OCI-LY3 (cell line): ENCODE results near the gene CTNNA3.

ENCODE experiments used
- H2AFZ ChIP-seq: fragments of 200-600, 300-600 bp; shearing (Covaris generic); 2 replicates; pipeline ENCODE4 v1.6.0; 2014; ENCODE audit warnings: antibody characterized with exemption, low read depth, low read length
- H3K27ac ChIP-seq: fragments of 200-600, 300-600 bp; sonication (generic); 2 replicates; pipeline ENCODE4 v1.5.1; 2014; ENCODE audit warnings: mild to moderate bottlenecking, low read length, moderate library complexity, mixed read lengths
- H3K27me3 ChIP-seq: fragments of 200-600, 300-600 bp; sonication (generic); 2 replicates; pipeline ENCODE4 v1.6.1; 2014; ENCODE audit warnings: low read depth, low read length, mixed read lengths
- H3K36me3 ChIP-seq: fragments of 200-600, 300-600 bp; sonication (generic); replicated peaks from 2 replicates; pipeline ENCODE3; 2014; ENCODE audit warnings: low read depth, low read length, mixed read lengths
- H3K4me1 ChIP-seq: fragments of 300-600, 200-600 bp; sonication (generic); 2 replicates; pipeline ENCODE4 v1.6.1; 2014; ENCODE audit warnings: low read length, mixed read lengths
- H3K4me2 ChIP-seq: fragments of 200-600, 300-600 bp; sonication (generic); 2 replicates; pipeline ENCODE4 v1.6.1; 2014; ENCODE audit warnings: low read length, mixed read lengths
- H3K4me3 ChIP-seq: fragments of 300-600, 200-600 bp; sonication (generic); 2 replicates; pipeline ENCODE4 v1.5.1; 2014; ENCODE audit warnings: antibody characterized with exemption, mild to moderate bottlenecking, low read length, moderate library complexity
- H3K79me2 ChIP-seq: fragments of 300-600, 200-600 bp; shearing (Covaris generic); 2 replicates; pipeline ENCODE4 v1.6.1; 2014; ENCODE audit warnings: mild to moderate bottlenecking, low read length, mixed read lengths
- H3K9ac ChIP-seq: fragments of 300-600, 200-600 bp; shearing (Covaris generic); 2 replicates; pipeline ENCODE4 v1.6.0; 2014; ENCODE audit warnings: mild to moderate bottlenecking, low read length, moderate library complexity
- H3K9me3 ChIP-seq: fragments of 200-600, 300-600 bp; shearing (Covaris generic); 2 replicates; pipeline ENCODE4 v1.6.1; 2014; ENCODE audit warnings: low read length, mixed read lengths; ENCODE audit not compliant: insufficient read depth
- H4K20me1 ChIP-seq: fragments of 200-600, 300-600 bp; sonication (generic); 2 replicates; pipeline ENCODE4 v1.6.1; 2016; ENCODE audit warnings: low read length, mixed read lengths; ENCODE audit not compliant: insufficient read depth
- EZH2phosphoT487 ChIP-seq: fragments of 200-600 bp; shearing (Covaris generic); IDR thresholded peaks from 2 replicates; pipeline ENCODE4 v1.6.1; 2018; ENCODE audit warnings: antibody characterized with exemption, mixed run types, low read depth
- TF ChIP-seq, protein P1 (sequence below): fragments of 200-600, 300-600 bp; sonication (generic); IDR thresholded peaks from 2 replicates; pipeline ENCODE4 v1.5.1; 2014; ENCODE audit warnings: antibody characterized with exemption, low read length, low read depth

Gene CTNNA3

DNA sequence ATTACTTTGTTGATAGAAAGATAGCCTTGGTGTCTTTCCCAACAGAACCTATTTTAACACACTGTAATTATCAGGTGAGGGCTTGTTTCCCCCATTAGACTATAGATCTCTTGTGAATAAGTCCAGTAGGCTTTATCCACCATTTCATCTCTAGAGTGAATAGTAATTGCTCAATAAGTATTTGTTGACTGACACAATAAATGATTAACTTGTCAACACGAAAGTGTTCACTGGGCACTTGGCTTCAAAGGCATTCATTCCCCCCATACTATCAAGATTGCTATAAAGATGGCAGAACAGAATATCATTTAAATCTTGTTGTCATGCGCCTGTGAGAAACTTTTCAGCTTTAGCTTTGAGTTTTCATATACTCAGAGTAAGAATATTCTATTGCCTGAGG, 1194.6 kb downstream of the CTNNA3 start:
- Histone ChIP-seq H2AFZ (no peak overlapping the region), H3K9me3 (no peaks in the 10 kb centered on the region), H4K20me1 (no peaks in the 10 kb centered on the region), H3K4me3 (no peak overlapping the region), H3K36me3 (no peaks in the 10 kb centered on the region), H3K4me1 (no peaks in the 10 kb centered on the region), H3K27ac (no peak overlapping the region), H3K4me2 (no peak overlapping the region), H3K9ac (no peak overlapping the region), H3K27me3 (no peaks in the 10 kb centered on the region), H3K79me2 (no peaks in the 10 kb centered on the region)
- TF ChIP-seq, protein P1, sequence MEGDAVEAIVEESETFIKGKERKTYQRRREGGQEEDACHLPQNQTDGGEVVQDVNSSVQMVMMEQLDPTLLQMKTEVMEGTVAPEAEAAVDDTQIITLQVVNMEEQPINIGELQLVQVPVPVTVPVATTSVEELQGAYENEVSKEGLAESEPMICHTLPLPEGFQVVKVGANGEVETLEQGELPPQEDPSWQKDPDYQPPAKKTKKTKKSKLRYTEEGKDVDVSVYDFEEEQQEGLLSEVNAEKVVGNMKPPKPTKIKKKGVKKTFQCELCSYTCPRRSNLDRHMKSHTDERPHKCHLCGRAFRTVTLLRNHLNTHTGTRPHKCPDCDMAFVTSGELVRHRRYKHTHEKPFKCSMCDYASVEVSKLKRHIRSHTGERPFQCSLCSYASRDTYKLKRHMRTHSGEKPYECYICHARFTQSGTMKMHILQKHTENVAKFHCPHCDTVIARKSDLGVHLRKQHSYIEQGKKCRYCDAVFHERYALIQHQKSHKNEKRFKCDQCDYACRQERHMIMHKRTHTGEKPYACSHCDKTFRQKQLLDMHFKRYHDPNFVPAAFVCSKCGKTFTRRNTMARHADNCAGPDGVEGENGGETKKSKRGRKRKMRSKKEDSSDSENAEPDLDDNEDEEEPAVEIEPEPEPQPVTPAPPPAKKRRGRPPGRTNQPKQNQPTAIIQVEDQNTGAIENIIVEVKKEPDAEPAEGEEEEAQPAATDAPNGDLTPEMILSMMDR: no peak
- no peak for TF ChIP-seq EZH2phosphoT487

DNA sequence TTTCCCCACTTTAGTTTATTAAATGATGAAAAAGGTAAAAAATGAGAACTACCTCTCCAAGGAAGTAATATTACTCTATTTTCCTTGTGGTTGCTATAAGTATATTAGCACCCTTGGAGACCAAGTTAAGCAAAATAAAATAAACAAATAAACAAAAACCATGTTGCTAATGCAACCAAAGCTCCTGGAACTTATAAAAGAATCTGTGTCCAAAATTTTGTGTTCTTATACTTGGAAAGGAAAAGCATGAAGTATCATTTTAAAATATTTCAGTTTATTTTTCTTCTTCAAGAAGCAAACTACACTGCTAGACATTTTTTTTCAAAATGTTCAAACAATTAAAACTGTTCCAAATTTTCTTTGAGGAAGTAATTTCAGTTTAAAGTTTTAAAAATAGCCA, 1212.0 kb downstream of the CTNNA3 start:
- H2AFZ ChIP-seq: no peak overlapping the region
- H3K27me3 ChIP-seq: no peaks in the 10 kb centered on the region
- H3K4me3 ChIP-seq: no peak overlapping the region
- H3K79me2 ChIP-seq: no peaks in the 10 kb centered on the region
- H3K4me2 ChIP-seq: no peak overlapping the region
- no peaks in the 10 kb centered on the region for H3K36me3 ChIP-seq
- no peaks in the 10 kb centered on the region for H4K20me1 ChIP-seq
- no peaks in the 10 kb centered on the region for H3K9me3 ChIP-seq
- TF ChIP-seq EZH2phosphoT487: no peak
- TF ChIP-seq, protein P1: no peak
- no peak overlapping the region for H3K27ac ChIP-seq
- H3K4me1 ChIP-seq: no peaks in the 10 kb centered on the region
- no peak overlapping the region for H3K9ac ChIP-seq

DNA sequence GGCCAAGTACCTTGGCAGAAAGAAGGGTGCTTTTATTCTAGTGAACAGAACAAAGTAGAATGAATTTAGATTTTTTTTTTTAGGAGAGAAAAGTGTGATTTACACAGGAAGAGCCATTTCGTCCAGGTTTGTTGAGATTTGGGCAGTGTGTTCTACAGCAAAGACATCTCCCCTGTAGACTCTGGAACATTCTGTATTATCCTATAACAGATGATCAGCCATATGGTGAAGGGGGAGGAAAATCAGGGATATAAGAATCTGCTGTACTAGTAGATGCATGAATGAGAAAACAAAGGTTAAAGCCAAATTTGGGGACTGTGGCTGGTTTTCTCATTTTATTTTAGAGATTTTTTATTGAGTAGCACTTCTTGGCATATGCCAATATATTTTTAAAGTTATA, 1223.8 kb downstream of the CTNNA3 start:
- Histone ChIP-seq H3K4me3 (no peak overlapping the region), H4K20me1 (no peaks in the 10 kb centered on the region), H3K9ac (no peak overlapping the region), H3K4me2 (no peak overlapping the region), H3K9me3 (no peaks in the 10 kb centered on the region), H3K79me2 (no peaks in the 10 kb centered on the region), H3K27me3 (no peaks in the 10 kb centered on the region), H3K36me3 (no peaks in the 10 kb centered on the region), H2AFZ (no peak overlapping the region), H3K4me1 (no peaks in the 10 kb centered on the region), H3K27ac (no peak overlapping the region)
- TF ChIP-seq, protein P1: no peak
- TF ChIP-seq EZH2phosphoT487: no peak

DNA sequence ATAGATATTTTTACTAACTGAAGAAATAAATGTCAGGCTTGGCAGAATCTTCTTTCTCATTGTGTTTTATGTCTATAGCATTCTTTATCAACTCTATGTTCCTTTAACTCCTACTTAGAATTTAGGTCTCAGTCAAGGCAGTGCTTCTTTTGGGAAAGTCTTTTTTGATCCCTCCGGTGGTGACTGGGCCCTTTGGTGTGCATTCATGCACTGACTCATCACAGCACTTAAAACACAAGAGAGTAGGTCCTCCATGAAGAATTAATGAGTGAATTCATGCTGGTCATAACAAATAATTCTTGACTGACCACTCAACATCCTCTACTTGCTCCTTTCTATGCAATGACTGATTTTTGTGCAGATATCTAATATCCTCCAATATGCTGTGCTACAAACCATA, 1229.0 kb downstream of the CTNNA3 start:
- Histone ChIP-seq H3K4me3 (no peak overlapping the region), H2AFZ (no peak overlapping the region), H3K4me1 (no peaks in the 10 kb centered on the region), H3K9ac (no peak overlapping the region), H3K4me2 (no peak overlapping the region), H3K79me2 (no peaks in the 10 kb centered on the region), H3K27ac (no peak overlapping the region), H3K9me3 (no peaks in the 10 kb centered on the region), H3K27me3 (no peaks in the 10 kb centered on the region), H3K36me3 (no peaks in the 10 kb centered on the region), H4K20me1 (no peaks in the 10 kb centered on the region)
- no peak for TF ChIP-seq EZH2phosphoT487
- TF ChIP-seq, protein P1: no peak
